Activated T-helper 2 cell treated with anti-CD3 and anti-CD28 coated beads, Interferon-gamma antibody, Interleukin-2, Interleukin-4, amounts not matched to agents 10 μg/mL and 5 μg/mL and 100 μg/mL, durations not matched to agents 14 hours and 24 hours and 36 hours (primary cell): ENCODE data around the gene RSPH10B. TPM values are rescaled to one million over a fixed set of nuclear protein-coding genes. Genes with fewer than 3 reads are reported as not detected.
A peak's percentile ranks its signal among the peaks of the same experiment; 100 is the strongest.
"Not testable (repeated sequence)": the region's sequence is repeated elsewhere in the genome, so short reads cannot be mapped to it uniquely, and the experiment has no call there.

ENCODE experiments used
- DNase-seq: peaks from one replicate; pipeline ENCODE4 v3.0.0; 2021; ENCODE audit warnings: low spot score
- H3K27ac Mint-ChIP-seq: one replicate; pipeline ENCODE4 v1.8.0; 2021; ENCODE audit warnings: mixed read lengths
- H3K27me3 Mint-ChIP-seq: one replicate; pipeline ENCODE4 v1.8.0; 2021; ENCODE audit warnings: low read depth, mixed read lengths
- H3K36me3 Mint-ChIP-seq: one replicate; pipeline ENCODE4 v1.8.0; 2021; ENCODE audit warnings: low read depth, mixed read lengths
- H3K4me1 Mint-ChIP-seq: one replicate; pipeline ENCODE4 v1.8.0; 2021; ENCODE audit warnings: low read depth, mixed read lengths
- H3K4me3 Mint-ChIP-seq: one replicate; pipeline ENCODE4 v1.8.0; 2021; ENCODE audit warnings: low read depth, mild to moderate bottlenecking, moderate library complexity, mixed read lengths
- H3K9me3 Mint-ChIP-seq: one replicate; pipeline ENCODE4 v1.8.0; 2021; ENCODE audit warnings: mixed read lengths
- intact Hi-C: fragments of 100-400 bp; cut with micrococcal nuclease; formaldehyde crosslinking; loops from one replicate; pipeline ENCODE4 v1.15.1; 2023
- total RNA-seq: library from RNA; stranded (reverse); gene quantifications from 2 replicates; pipeline ENCODE4 v1.2.3, GENCODE V29; 2022

The RSPH10B gene
- total RNA-seq, 1 donor from 2014 or later, result 0.59 TPM

DNA sequence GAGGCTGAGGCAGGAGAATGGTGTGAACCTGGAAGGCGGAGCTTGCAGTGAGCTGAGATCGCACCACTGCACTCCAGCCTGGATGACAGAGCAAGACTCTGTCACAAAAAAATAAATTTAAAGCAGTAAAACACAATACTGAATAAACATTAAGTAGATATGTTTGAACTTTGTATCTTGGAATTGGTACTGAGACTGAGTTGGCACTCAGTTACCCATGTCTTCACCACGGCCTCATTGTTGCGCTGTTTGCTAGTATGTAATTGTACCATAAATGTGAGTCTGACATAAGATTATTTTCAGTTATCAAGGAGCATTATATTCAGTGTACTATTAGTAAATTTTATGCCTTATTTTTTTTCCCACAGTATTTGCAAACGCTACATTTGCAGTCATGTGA, 65.8 kb downstream of the RSPH10B start:
- intact Hi-C loops, H3K4me1 Mint-ChIP-seq, H3K9me3 Mint-ChIP-seq, H3K4me3 Mint-ChIP-seq, H3K27me3 Mint-ChIP-seq, H3K27ac Mint-ChIP-seq, DNase-seq: not testable (repeated sequence)
- peaks cover 16% of the 10 kb centered on the region for H3K36me3 Mint-ChIP-seq

DNA sequence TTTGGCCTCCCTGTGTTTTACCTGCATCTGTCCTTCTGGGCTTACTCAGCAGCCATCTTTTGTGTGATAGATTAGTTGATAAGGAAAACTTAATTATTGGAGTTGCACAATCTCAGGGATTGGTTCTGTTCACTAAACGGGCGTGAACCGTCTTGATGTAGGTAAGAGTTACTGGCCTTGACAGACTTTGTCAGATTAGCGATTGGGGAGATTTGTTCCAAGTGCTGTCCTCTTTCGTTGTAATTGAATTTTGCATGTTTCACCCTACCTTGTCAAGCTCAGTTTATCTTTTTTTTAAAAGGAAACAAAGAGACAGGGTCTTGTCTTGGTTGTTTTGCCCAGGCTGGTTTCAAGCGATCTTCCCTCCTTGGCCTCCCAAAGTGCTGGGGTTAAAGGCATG, 67.5 kb downstream of the RSPH10B start:
- intact Hi-C loops, H3K9me3 Mint-ChIP-seq, H3K4me3 Mint-ChIP-seq, H3K27me3 Mint-ChIP-seq, H3K27ac Mint-ChIP-seq, H3K4me1 Mint-ChIP-seq, DNase-seq: not testable (repeated sequence)
- peaks cover 15% of the 10 kb centered on the region for H3K36me3 Mint-ChIP-seq

DNA sequence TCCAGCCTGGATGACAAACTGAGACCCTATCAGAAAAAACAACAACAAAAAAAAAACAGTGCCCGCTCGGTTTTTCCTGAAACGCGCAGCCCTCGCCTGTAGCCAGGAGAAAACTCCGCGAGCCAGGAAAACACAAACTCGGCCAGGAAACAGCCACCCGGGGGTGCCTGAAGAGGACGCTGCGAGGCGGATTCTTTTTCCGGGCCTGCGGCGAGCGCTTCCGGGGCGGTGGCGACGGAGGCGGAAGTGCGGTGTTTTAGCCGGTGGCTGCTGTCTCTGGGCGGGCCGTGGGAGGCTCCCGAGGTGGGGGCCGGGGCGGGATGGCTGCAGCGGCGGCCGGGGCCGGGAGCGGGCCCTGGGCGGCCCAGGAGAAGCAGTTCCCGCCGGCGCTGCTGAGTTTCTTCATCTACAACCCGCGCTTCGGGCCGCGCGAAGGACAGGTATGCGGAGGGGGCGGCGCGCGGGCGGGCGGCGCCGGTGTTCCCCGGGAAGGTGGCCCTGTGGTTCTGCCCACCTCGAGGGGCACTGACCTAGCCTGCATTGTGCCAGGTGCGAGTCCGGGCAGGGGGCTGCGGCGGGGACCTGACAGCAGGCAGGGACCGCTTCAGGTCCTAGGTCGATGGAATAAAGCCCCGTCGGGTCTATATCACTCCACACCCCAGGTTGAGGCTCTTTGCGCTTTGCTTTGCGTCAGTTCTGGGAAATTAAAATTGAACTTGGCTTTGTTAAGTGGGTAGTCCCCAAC, 71.8 kb downstream of the RSPH10B start, which contains the start of gene CCZ1:
TSS of gene CCZ1 (plus strand) at position 254 of the 745 bp plus-strand sequence. CDS start at position 321, 67 bp downstream.
- Mint-ChIP-seq H3K36me3 (peaks cover 10% of the 10 kb centered on the region), H3K27ac (peak within 1 kb of the TSS; percentile 73), H3K4me3 (peak within 1 kb of the TSS; percentile 83)
- DNase-seq, result peak; percentile 39
- H3K9me3 Mint-ChIP-seq, H3K4me1 Mint-ChIP-seq, intact Hi-C loops, H3K27me3 Mint-ChIP-seq: not testable (repeated sequence)

DNA sequence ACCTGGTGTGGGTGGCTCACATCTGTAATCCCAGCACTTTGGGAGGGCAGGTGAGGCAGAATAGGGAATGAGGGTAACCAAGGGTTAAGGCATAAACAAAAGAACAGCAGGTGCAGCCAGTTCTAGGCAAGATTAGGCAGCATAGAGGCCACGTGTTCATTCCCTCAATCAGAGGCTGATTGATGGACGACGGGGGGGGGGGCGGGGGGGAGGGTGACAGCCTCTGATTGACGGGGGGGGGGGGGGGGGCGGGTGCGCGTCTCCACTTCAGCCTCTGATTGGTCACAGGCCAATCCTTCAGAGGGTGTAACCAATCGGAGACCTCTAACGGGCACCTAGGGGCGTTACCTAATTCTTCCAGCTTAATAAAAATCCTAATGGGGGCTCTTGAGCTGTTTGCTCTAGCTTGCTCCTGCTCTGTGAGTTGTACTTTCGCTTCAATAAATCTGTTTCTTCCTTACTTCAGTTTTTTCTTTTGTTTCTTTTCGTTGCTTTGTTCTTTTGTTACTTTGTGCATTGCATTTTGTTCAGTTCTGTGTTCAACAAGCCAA, 73.0 kb downstream of the RSPH10B start:
- peak overlapping the region; percentile 56 for H3K4me3 Mint-ChIP-seq
- H3K36me3 Mint-ChIP-seq, H3K27ac Mint-ChIP-seq, H3K9me3 Mint-ChIP-seq, H3K27me3 Mint-ChIP-seq, intact Hi-C loops, DNase-seq, H3K4me1 Mint-ChIP-seq: not testable (repeated sequence)

DNA sequence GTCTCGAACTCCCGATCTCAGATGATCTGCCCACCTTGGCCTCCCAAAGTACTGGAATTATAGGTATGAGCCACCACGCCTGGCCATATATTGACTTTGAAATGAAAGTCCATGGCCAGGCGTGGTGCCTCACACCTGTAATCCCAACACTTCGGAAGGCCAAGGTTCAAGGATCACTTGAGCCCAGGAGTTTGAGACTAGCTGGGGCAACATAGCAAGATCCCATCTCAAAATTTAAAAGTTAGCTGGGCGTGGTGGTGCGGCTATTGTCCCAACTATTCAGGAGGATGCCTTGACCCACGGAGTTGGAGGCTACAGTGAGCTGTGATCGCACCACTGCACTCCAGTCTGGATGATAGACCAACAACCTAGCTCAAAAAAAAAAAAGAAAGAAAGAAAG, 78.0 kb downstream of the RSPH10B start:
- Mint-ChIP-seq H3K9me3 (no peaks in the 10 kb centered on the region), H3K27ac (no peak overlapping the region), H3K27me3 (no peaks in the 10 kb centered on the region), H3K4me3 (no peak overlapping the region), H3K36me3 (no peaks in the 10 kb centered on the region), H3K4me1 (no peaks in the 10 kb centered on the region)
- intact Hi-C loops, result no loop called here
- no peak for DNase-seq

DNA sequence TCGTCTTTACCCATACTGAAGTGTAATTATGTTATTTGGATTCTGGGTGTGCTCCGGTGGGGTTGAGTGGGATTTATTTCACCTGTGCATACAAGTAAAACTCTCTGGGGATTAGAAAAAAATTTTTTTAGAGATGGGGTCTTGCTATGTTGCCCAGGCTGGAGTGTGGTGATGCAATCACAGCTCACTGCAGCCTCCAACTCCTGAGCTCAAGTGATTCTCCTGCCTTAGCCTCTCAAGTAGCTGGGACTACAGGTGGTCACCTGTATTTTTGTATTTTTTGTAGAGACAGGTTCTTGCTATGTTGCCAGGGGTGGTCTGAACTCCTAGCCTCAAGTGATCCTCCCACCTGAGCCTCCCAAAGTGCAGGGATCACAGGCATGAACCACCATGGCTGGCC, 80.2 kb downstream of the RSPH10B start:
- H3K27me3 Mint-ChIP-seq, H3K9me3 Mint-ChIP-seq, H3K27ac Mint-ChIP-seq, H3K4me1 Mint-ChIP-seq, intact Hi-C loops, H3K36me3 Mint-ChIP-seq, DNase-seq, H3K4me3 Mint-ChIP-seq: not testable (repeated sequence)

DNA sequence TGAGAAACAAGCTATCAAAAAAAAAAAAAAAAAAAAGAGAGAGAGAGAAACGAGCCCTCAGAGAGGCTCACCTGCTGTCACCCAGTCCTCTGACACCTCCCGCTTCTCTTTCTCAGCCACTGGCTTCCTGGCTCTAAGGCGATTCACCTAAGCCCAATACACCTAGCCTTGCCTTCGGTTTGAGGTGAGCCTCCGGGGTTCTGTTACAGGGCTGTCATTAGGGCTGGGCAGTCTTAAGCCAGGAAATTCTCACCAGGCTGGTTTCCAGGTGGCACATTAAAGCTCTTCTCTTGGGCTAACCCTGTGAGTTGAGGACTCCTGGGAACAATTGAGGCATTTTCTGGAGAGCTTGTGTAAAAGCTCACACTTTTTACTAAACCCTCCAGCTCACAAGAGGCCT, 82.5 kb downstream of the RSPH10B start:
- H3K9me3 Mint-ChIP-seq, H3K4me1 Mint-ChIP-seq, H3K4me3 Mint-ChIP-seq, intact Hi-C loops, H3K36me3 Mint-ChIP-seq, H3K27me3 Mint-ChIP-seq, DNase-seq, H3K27ac Mint-ChIP-seq: not testable (repeated sequence)

DNA sequence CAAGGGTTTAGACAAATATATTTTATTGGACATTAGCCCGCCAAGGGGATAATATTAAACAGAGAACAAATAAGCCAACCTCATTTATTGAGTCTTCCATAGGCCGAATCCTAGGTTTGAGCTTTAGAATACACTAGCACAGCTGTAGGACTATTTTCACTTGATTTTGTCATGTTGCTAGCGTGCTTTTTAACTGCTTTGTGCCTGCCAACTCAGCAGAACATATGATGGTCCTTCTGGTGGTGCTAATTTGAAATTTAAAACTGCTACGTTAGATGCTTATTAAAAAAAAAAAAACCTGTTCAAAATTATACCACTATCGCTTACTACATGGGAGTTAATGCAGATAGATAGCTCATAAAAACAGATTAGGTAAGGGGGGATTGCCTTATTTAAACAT, 86.1 kb downstream of the RSPH10B start:
- H3K9me3 Mint-ChIP-seq, H3K4me3 Mint-ChIP-seq, DNase-seq, H3K4me1 Mint-ChIP-seq, H3K27ac Mint-ChIP-seq, intact Hi-C loops, H3K27me3 Mint-ChIP-seq, H3K36me3 Mint-ChIP-seq: not testable (repeated sequence)

DNA sequence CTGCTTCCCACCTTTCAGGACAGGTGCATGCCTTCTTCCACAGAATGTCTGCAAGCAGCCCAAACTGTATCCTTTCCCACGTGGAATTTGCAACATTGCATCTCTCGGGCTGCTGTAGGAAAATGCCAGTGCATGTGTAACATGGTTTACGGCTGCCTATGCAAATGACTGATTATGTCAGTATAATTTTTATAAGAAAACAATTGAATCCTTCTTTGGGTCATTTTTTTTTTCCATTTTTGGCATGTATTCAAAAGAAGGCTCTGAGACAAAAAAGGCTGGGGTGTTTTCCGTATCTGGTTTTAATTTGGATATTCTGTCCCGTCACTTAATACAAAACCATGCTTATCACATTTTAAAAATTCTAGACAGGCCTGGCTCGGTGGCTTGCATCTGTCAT, 90.4 kb downstream of the RSPH10B start:
- DNase-seq, H3K36me3 Mint-ChIP-seq, H3K27ac Mint-ChIP-seq, H3K27me3 Mint-ChIP-seq, H3K4me3 Mint-ChIP-seq, H3K9me3 Mint-ChIP-seq, intact Hi-C loops, H3K4me1 Mint-ChIP-seq: not testable (repeated sequence)

DNA sequence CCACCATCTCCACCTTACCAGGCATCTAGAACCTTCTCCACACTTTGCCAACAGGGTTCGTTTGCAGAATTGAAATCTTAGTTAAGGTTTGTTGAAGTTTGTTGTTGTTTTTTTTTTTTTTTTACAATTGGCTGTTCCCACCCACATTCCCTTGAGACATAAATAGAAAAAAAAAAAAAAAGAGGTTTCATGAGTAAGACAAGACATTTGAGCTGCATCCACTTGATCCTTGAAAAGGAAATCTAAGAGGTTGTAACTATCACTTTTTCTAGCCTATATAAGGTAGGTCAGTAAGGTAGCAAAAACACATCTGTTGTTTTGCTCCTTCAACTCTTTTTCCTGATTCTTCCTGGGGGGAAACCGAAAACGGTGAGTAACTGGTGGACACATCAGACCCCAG, 90.9 kb downstream of the RSPH10B start:
- H3K27me3 Mint-ChIP-seq, intact Hi-C loops, H3K27ac Mint-ChIP-seq, H3K9me3 Mint-ChIP-seq, H3K4me3 Mint-ChIP-seq, H3K36me3 Mint-ChIP-seq, H3K4me1 Mint-ChIP-seq, DNase-seq: not testable (repeated sequence)

Other genes starting within 250 kb of the RSPH10B start
- 40.1 and 42.1 TPM in 2 replicates for gene RNF216, start 189.0 kb downstream of the RSPH10B start, total RNA-seq
- gene OCM, start 89.9 kb downstream of the RSPH10B start, total RNA-seq, result not detected in 2 replicates
- gene CCZ1, start 72.0 kb downstream of the RSPH10B start, total RNA-seq, result 102 and 112 TPM in 2 replicates
- gene PMS2, start 38.4 kb upstream of the RSPH10B start, total RNA-seq, result 21.2 and 21.5 TPM in 2 replicates
- 73.4 and 82.9 TPM in 2 replicates for gene AIMP2, start 38.6 kb upstream of the RSPH10B start, total RNA-seq
- gene ANKRD61, start 60.7 kb upstream of the RSPH10B start, total RNA-seq, result 0.25 and 0.27 TPM in 2 replicates
- 119 and 123 TPM in 2 replicates for gene EIF2AK1, start 88.5 kb upstream of the RSPH10B start, total RNA-seq
- gene USP42, start 134.3 kb upstream of the RSPH10B start, total RNA-seq, result 13.0 and 13.9 TPM in 2 replicates